Measurements from ENCODE around the gene ZNF618. TPM values are rescaled to one million over a fixed set of nuclear protein-coding genes. Genes with fewer than 3 reads are reported as not detected.

Gene ZNF618
- polyA plus RNA-seq, 1 donor (not counting 4 experiments of a cell fraction or from before 2014, with no cell fraction given): 2.5 TPM

- Histone ChIP-seq H3K4me3 (ENCODE audit: control insufficient read depth in 2 of 3, extremely low read depth in 1 of 3, insufficient read depth in 2 of 3, low read depth in 1 of 3, low read length in 3 of 3) (no peak overlapping the region), H3K79me2 (ENCODE audit: control insufficient read depth, insufficient read depth, low read length) (no peaks in the 10 kb centered on the region), H3K27ac (ENCODE audit: control insufficient read depth, insufficient read depth, low read length) (no peak overlapping the region), H3K9me1 (ENCODE audit: control insufficient read depth, extremely low read depth, insufficient read depth, low read length) (no peaks in the 10 kb centered on the region), H4K20me1 (ENCODE audit: control insufficient read depth, extremely low read depth, insufficient read depth, low read length) (no peaks in the 10 kb centered on the region), H3K9me3 (ENCODE audit: control insufficient read depth, low read depth, low read length) (no peaks in the 10 kb centered on the region), H2AFZ (ENCODE audit: control insufficient read depth, low read length) (no peak overlapping the region), H3K36me3 (ENCODE audit: control insufficient read depth in 2 of 2, extremely low read depth in 1 of 2, insufficient read depth in 2 of 2, low read length in 2 of 2) (no peaks in the 10 kb centered on the region), H3K4me2 (ENCODE audit: control insufficient read depth, extremely low read depth, insufficient read depth, low read depth, low read length) (no peak overlapping the region), H3K27me3 (ENCODE audit: control insufficient read depth, extremely low read depth, insufficient read depth, low read length) (no peaks in the 10 kb centered on the region), H3K4me1 (ENCODE audit: control insufficient read depth, extremely low read depth, insufficient read depth, low read length) (no peaks in the 10 kb centered on the region), H3K9ac (ENCODE audit: control insufficient read depth, extremely low read depth, insufficient read depth, low read length) (no peak overlapping the region)
- DNase-seq (ENCODE audit: low read depth, low spot score) (no peak), FAIRE-seq (no peak)
- TF ChIP-seq EZH2 (IDR thresholded peaks at IDR 0.05; ENCODE audit: low read length): no peak
- dilution Hi-C loops (cut with MboI; ENCODE audit: extremely low pct_ligation_motif_present, low sequenced_read_pairs): no loop called here
These were observed 20.6 kb downstream of the ZNF618 start for GRCh38 chr9:113896713-113897112.

- dilution Hi-C loops (cut with MboI; ENCODE audit: extremely low pct_ligation_motif_present, low sequenced_read_pairs): no loop called here
- no peak overlapping the region for H3K9ac ChIP-seq (ENCODE audit: control insufficient read depth, extremely low read depth, insufficient read depth, low read length)
- H3K27ac ChIP-seq (ENCODE audit: control insufficient read depth, insufficient read depth, low read length): no peak overlapping the region
- no peaks in the 10 kb centered on the region for H3K27me3 ChIP-seq (ENCODE audit: control insufficient read depth, extremely low read depth, insufficient read depth, low read length)
- TF ChIP-seq EZH2 (IDR thresholded peaks at IDR 0.05; ENCODE audit: low read length): no peak
- TF ChIP-seq CTCF (optimal IDR thresholded peaks at IDR 0.05 in 1 of 3, IDR thresholded peaks at IDR 0.05 in 1 of 3, conservative IDR thresholded peaks at IDR 0.05 in 1 of 3; ENCODE audit: extremely low read depth in 1 of 3, insufficient read depth in 2 of 3, low read length in 3 of 3): no peak
- DNase-seq (ENCODE audit: low read depth, low spot score) (no peak), FAIRE-seq (no peak)
- H3K4me2 ChIP-seq (ENCODE audit: control insufficient read depth, extremely low read depth, insufficient read depth, low read depth, low read length): no peak overlapping the region
- H3K4me1 ChIP-seq (ENCODE audit: control insufficient read depth, extremely low read depth, insufficient read depth, low read length): no peaks in the 10 kb centered on the region
- no peaks in the 10 kb centered on the region for H3K36me3 ChIP-seq (ENCODE audit: control insufficient read depth in 2 of 2, extremely low read depth in 1 of 2, insufficient read depth in 2 of 2, low read length in 2 of 2)
- no peak overlapping the region for H3K4me3 ChIP-seq (ENCODE audit: control insufficient read depth in 2 of 3, extremely low read depth in 1 of 3, insufficient read depth in 2 of 3, low read depth in 1 of 3, low read length in 3 of 3)
- H3K9me3 ChIP-seq (ENCODE audit: control insufficient read depth, low read depth, low read length): no peaks in the 10 kb centered on the region
- H3K9me1 ChIP-seq (ENCODE audit: control insufficient read depth, extremely low read depth, insufficient read depth, low read length): no peaks in the 10 kb centered on the region
- H2AFZ ChIP-seq (ENCODE audit: control insufficient read depth, low read length): no peak overlapping the region
- no peaks in the 10 kb centered on the region for H3K79me2 ChIP-seq (ENCODE audit: control insufficient read depth, insufficient read depth, low read length)
- no peaks in the 10 kb centered on the region for H4K20me1 ChIP-seq (ENCODE audit: control insufficient read depth, extremely low read depth, insufficient read depth, low read length)
These were observed 22.0 kb downstream of the ZNF618 start for GRCh38 chr9:113898151-113898550.

GRCh38 chr9:113898596-113898995, 22.5 kb downstream of the ZNF618 start:
- Histone ChIP-seq H3K27me3 (ENCODE audit: control insufficient read depth, extremely low read depth, insufficient read depth, low read length) (no peaks in the 10 kb centered on the region), H3K79me2 (ENCODE audit: control insufficient read depth, insufficient read depth, low read length) (no peaks in the 10 kb centered on the region)

More at GRCh38 chr9:113898596-113898995, 22.5 kb downstream of the ZNF618 start:
- Histone ChIP-seq H3K9me3 (ENCODE audit: control insufficient read depth, low read depth, low read length) (no peaks in the 10 kb centered on the region), H3K36me3 (ENCODE audit: control insufficient read depth in 2 of 2, extremely low read depth in 1 of 2, insufficient read depth in 2 of 2, low read length in 2 of 2) (no peaks in the 10 kb centered on the region), H2AFZ (ENCODE audit: control insufficient read depth, low read length) (no peak overlapping the region), H3K9ac (ENCODE audit: control insufficient read depth, extremely low read depth, insufficient read depth, low read length) (no peak overlapping the region), H3K4me1 (ENCODE audit: control insufficient read depth, extremely low read depth, insufficient read depth, low read length) (no peaks in the 10 kb centered on the region), H3K4me3 (ENCODE audit: control insufficient read depth in 2 of 3, extremely low read depth in 1 of 3, insufficient read depth in 2 of 3, low read depth in 1 of 3, low read length in 3 of 3) (no peak overlapping the region), H4K20me1 (ENCODE audit: control insufficient read depth, extremely low read depth, insufficient read depth, low read length) (no peaks in the 10 kb centered on the region), H3K9me1 (ENCODE audit: control insufficient read depth, extremely low read depth, insufficient read depth, low read length) (no peaks in the 10 kb centered on the region), H3K27ac (ENCODE audit: control insufficient read depth, insufficient read depth, low read length) (no peak overlapping the region), H3K4me2 (ENCODE audit: control insufficient read depth, extremely low read depth, insufficient read depth, low read depth, low read length) (no peak overlapping the region)
- no peak for DNase-seq (ENCODE audit: low read depth, low spot score)
- dilution Hi-C loops (cut with MboI; ENCODE audit: extremely low pct_ligation_motif_present, low sequenced_read_pairs): no loop called here
- FAIRE-seq: no peak
- TF ChIP-seq CTCF (optimal IDR thresholded peaks at IDR 0.05 in 1 of 3, IDR thresholded peaks at IDR 0.05 in 1 of 3, conservative IDR thresholded peaks at IDR 0.05 in 1 of 3; ENCODE audit: extremely low read depth in 1 of 3, insufficient read depth in 2 of 3, low read length in 3 of 3) (no peak), EZH2 (IDR thresholded peaks at IDR 0.05; ENCODE audit: low read length) (no peak)
